WTC11 (cell line): Measurements from ENCODE around the gene NBEA. TPM values are rescaled to one million over a fixed set of nuclear protein-coding genes. Genes with fewer than 3 reads are reported as not detected.

Source experiments
- ATAC-seq: fragments of 200-7000 bp; cut with Tn5 transposase; 2 replicates; pipeline ENCODE4 v1.10.0; 2021; ENCODE audit warnings: mild to moderate bottlenecking, moderate library complexity
- CTCF ChIA-PET: fragments of 300-600 bp; sonication (Branson Sonifier 250); formaldehyde crosslinking; loops from one replicate; lab custom pipeline; 2021; ENCODE audit warnings: antibody characterized with exemption; lab: Charles Lee
- POLR2A ChIA-PET: fragments of 350-600 bp; sonication (Branson Sonifier 250); formaldehyde crosslinking; loops from one replicate; lab custom pipeline; 2021; ENCODE audit warnings: antibody characterized with exemption; lab: Charles Lee
- DNase-seq: peaks from one replicate; pipeline ENCODE4 v3.0.0; 2021; ENCODE audit warnings: low spot score
- H3K27ac Mint-ChIP-seq: 2 replicates; pipeline ENCODE4 v1.8.0; 2021; ENCODE audit warnings: mixed read lengths
- H3K27me3 Mint-ChIP-seq: 2 replicates; pipeline ENCODE4 v1.8.0; 2021; ENCODE audit warnings: low read depth, mild to moderate bottlenecking, moderate library complexity, mixed read lengths
- H3K36me3 Mint-ChIP-seq: 2 replicates; pipeline ENCODE4 v1.8.0; 2021; ENCODE audit warnings: mixed read lengths
- H3K4me1 Mint-ChIP-seq: 2 replicates; pipeline ENCODE4 v1.8.0; 2022; ENCODE audit warnings: mixed read lengths
- H3K4me3 Mint-ChIP-seq: 2 replicates; pipeline ENCODE4 v1.8.0; 2021; ENCODE audit warnings: mild to moderate bottlenecking, moderate library complexity, mixed read lengths
- H3K9me3 Mint-ChIP-seq: 2 replicates; pipeline ENCODE4 v1.8.0; 2021; ENCODE audit warnings: mixed read lengths
- AFF4 ChIP-seq: sonication (generic); formaldehyde crosslinking; IDR thresholded peaks from 2 replicates; pipeline ENCODE4 v1.8.1; 2023; ENCODE audit warnings: mild to moderate bottlenecking, missing genetic modification reagents, borderline replicate concordance
- AR ChIP-seq: fragments of 250-450 bp; sonication (Bioruptor Pico); IDR thresholded peaks from 2 replicates; pipeline ENCODE4 v1.9.0; 2021; ENCODE audit warnings: mild to moderate bottlenecking
- ATF3 ChIP-seq: sonication (generic); formaldehyde crosslinking; conservative IDR thresholded peaks from 2 replicates; pipeline ENCODE4 v1.8.1; 2022; ENCODE audit warnings: mild to moderate bottlenecking, missing genetic modification reagents
- CBFB ChIP-seq: sonication (generic); formaldehyde crosslinking; IDR thresholded peaks from 2 replicates; pipeline ENCODE4 v1.8.1; 2022; ENCODE audit warnings: mild to moderate bottlenecking, low read depth, missing genetic modification reagents
- HMGA2 ChIP-seq: fragments of 250-450 bp; sonication (Bioruptor Pico); IDR thresholded peaks from 2 replicates; pipeline ENCODE4 v1.4.0; 2021; ENCODE audit warnings: mild to moderate bottlenecking, moderate library complexity
- JAZF1 ChIP-seq: fragments of 250-450 bp; sonication (Bioruptor Pico); IDR thresholded peaks from 2 replicates; pipeline ENCODE4 v1.9.0; 2021; ENCODE audit warnings: moderate library complexity, mild to moderate bottlenecking, inconsistent platforms
- MXD4 ChIP-seq: fragments of 250-450 bp; sonication (Bioruptor Pico); IDR thresholded peaks from 2 replicates; pipeline ENCODE4 v1.8.0; 2021; ENCODE audit warnings: mild to moderate bottlenecking, moderate library complexity, borderline replicate concordance
- STAT6 ChIP-seq: sonication (generic); formaldehyde crosslinking; conservative IDR thresholded peaks from 2 replicates; pipeline ENCODE4 v1.8.1; 2023; ENCODE audit warnings: mild to moderate bottlenecking, low read depth, missing genetic modification reagents, moderate library complexity
- ZNF232 ChIP-seq: sonication (generic); formaldehyde crosslinking; IDR thresholded peaks from 2 replicates; pipeline ENCODE4 v1.8.0; 2022; ENCODE audit warnings: mild to moderate bottlenecking, missing genetic modification reagents
- ZNF532 ChIP-seq: fragments of 250-450 bp; sonication (Bioruptor Pico); IDR thresholded peaks from 2 replicates; pipeline ENCODE4 v1.9.0; 2021; ENCODE audit warnings: mild to moderate bottlenecking, borderline replicate concordance
- total RNA-seq: library from RNA; stranded (reverse); gene quantifications from 3 replicates; pipeline ENCODE4 v1.2.3, GENCODE V29; 2021
- TF ChIP-seq, protein P1 (sequence below): sonication (generic); formaldehyde crosslinking; IDR thresholded peaks from 2 replicates; pipeline ENCODE4 v1.8.0; 2022; ENCODE audit warnings: mild to moderate bottlenecking, missing genetic modification reagents
- TF ChIP-seq, protein P2 (sequence below): sonication (generic); formaldehyde crosslinking; IDR thresholded peaks from 2 replicates; pipeline ENCODE4 v1.8.0; 2023; ENCODE audit warnings: missing genetic modification reagents

NBEA gene
- total RNA-seq, 1 experiment from 2014 or later, result 20.9 TPM

DNA sequence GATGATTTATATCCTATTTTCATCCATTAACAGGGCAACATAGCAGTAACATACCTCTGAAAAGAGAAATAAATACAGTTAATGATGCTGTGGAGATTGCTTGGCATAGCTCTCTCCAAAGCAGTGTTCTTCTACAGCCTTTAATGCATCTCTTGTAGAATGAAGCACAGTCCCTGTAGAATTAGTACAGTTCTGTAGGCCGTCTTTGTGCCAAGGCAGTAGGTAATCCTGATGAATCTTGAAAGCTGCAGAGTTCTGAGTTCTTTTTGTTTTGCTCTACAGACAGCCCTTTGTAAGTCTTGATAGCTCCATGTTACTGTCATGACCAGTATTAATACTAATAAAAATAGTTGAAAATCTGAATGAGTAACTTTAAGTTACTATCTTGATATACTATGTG, 350.3 kb downstream of the NBEA start:
- Mint-ChIP-seq H3K27me3 (no peaks in the 10 kb centered on the region), H3K9me3 (no peaks in the 10 kb centered on the region)
- TF ChIP-seq AFF4 (CRISPR knock-in tag) (no peak), MXD4 (CRISPR knock-in tag) (no peak), ZNF532 (CRISPR knock-in tag) (no peak), ATF3 (CRISPR knock-in tag) (no peak), AR (CRISPR knock-in tag) (no peak)
- TF ChIP-seq, all 79 proteins: peak for 0
- no peak for DNase-seq
- no peak for ATAC-seq
- Mint-ChIP-seq H3K36me3 (no peaks in the 10 kb centered on the region), H3K4me3 (no peak overlapping the region), H3K4me1 (peaks cover 4% of the 10 kb centered on the region), H3K27ac (no peak overlapping the region)
- ChIA-PET CTCF (no interaction called here), POLR2A (no interaction called here)

- DNase-seq, result no peak
- no peaks in the 10 kb centered on the region for H3K36me3 Mint-ChIP-seq
- H3K4me3 Mint-ChIP-seq, result no peak overlapping the region
- no peak overlapping the region for H3K27ac Mint-ChIP-seq
- H3K27me3 Mint-ChIP-seq, result no peaks in the 10 kb centered on the region
- ChIA-PET CTCF (no interaction called here), POLR2A (no interaction called here)
- H3K4me1 Mint-ChIP-seq, result peaks cover 3% of the 10 kb centered on the region
- ATAC-seq, result no peak
- no peaks in the 10 kb centered on the region for H3K9me3 Mint-ChIP-seq
- TF ChIP-seq HMGA2 (CRISPR knock-in tag) (no peak), ZNF532 (CRISPR knock-in tag) (no peak), JAZF1 (CRISPR knock-in tag) (no peak), ZNF232 (CRISPR knock-in tag) (no peak), STAT6 (no peak), CBFB (CRISPR knock-in tag) (no peak)
- TF ChIP-seq, protein P1, sequence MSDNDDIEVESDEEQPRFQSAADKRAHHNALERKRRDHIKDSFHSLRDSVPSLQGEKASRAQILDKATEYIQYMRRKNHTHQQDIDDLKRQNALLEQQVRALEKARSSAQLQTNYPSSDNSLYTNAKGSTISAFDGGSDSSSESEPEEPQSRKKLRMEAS (CRISPR knock-in tag), result no peak
- TF ChIP-seq, protein P2, sequence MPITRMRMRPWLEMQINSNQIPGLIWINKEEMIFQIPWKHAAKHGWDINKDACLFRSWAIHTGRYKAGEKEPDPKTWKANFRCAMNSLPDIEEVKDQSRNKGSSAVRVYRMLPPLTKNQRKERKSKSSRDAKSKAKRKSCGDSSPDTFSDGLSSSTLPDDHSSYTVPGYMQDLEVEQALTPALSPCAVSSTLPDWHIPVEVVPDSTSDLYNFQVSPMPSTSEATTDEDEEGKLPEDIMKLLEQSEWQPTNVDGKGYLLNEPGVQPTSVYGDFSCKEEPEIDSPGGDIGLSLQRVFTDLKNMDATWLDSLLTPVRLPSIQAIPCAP (CRISPR knock-in tag), result no peak
Measured at GRCh38 chr13:35293579-35294226, 351.6 kb downstream of the NBEA start.
